Naive thymus-derived CD4-positive, alpha-beta T cell (primary cell): ENCODE results near the gene ERGIC1. TPM values are rescaled to one million over a fixed set of nuclear protein-coding genes. Genes with fewer than 3 reads are reported as not detected.

Experiments
- ATAC-seq: fragments of 150-1000 bp; cut with Tn5 transposase; 2 replicates; pipeline ENCODE4 v1.10.0; 2021; ENCODE audit warnings: mild to moderate bottlenecking, moderate library complexity
- CTCF ChIA-PET: fragments of 350-600 bp; sonication (Branson Sonifier 250); formaldehyde crosslinking; loops from one replicate; lab custom pipeline; 2021; ENCODE audit warnings: antibody characterized with exemption; lab: Charles Lee
- POLR2A ChIA-PET: fragments of 350-600 bp; sonication (Branson Sonifier 250); formaldehyde crosslinking; loops from one replicate; lab custom pipeline; 2021; ENCODE audit warnings: antibody characterized with exemption, inconsistent platforms; lab: Charles Lee
- DNase-seq, 9 donors: peaks; one replicate each; pipeline versions ENCODE4 v3.0.0 to v3.0.0-alpha.2; 2020 to 2022; ENCODE audit warnings: mixed read lengths in 1 of 9
- H3K27ac ChIP-seq: one replicate; pipeline ENCODE4 v1.7.0; 2013; ENCODE audit warnings: mild to moderate bottlenecking, low read depth, low read length, moderate library complexity
- H3K27me3 ChIP-seq, 2 donors: one replicate each; pipeline ENCODE4 v1.7.0; 2013; ENCODE audit warnings: low read length in 2 of 2, mild to moderate bottlenecking in 2 of 2, moderate library complexity in 2 of 2; ENCODE audit not compliant: control insufficient read depth in 2 of 2, insufficient read depth in 2 of 2
- H3K36me3 ChIP-seq, 3 experiments: 1 replicate in 2 of 3; 2 replicates in 1 of 3; pipeline ENCODE4 v1.7.0; 2013; ENCODE audit warnings: low read length in 3 of 3, mild to moderate bottlenecking in 3 of 3, moderate library complexity in 1 of 3; ENCODE audit not compliant: insufficient read depth in 3 of 3, control insufficient read depth in 2 of 3
- H3K4me1 ChIP-seq, 2 donors: one replicate each; pipeline ENCODE4 v1.7.0; 2013; ENCODE audit warnings: low read length in 2 of 2, mild to moderate bottlenecking in 2 of 2, moderate library complexity in 1 of 2; ENCODE audit not compliant: control insufficient read depth in 2 of 2, insufficient read depth in 2 of 2
- H3K4me3 ChIP-seq: 2 replicates; pipeline ENCODE4 v1.7.0; 2013; ENCODE audit warnings: mild to moderate bottlenecking, low read length
- H3K9me3 ChIP-seq, 3 experiments: 1 replicate in 2 of 3; 2 replicates in 1 of 3; pipeline ENCODE4 v1.7.0; 2013; ENCODE audit warnings: low read length in 3 of 3; ENCODE audit not compliant: control insufficient read depth in 2 of 3
- H3K27ac Mint-ChIP-seq, 9 donors: one replicate each; pipeline ENCODE4 v1.8.0; 2020 to 2022; ENCODE audit warnings: mixed read lengths in 9 of 9, mild to moderate bottlenecking in 8 of 9, moderate library complexity in 5 of 9, inconsistent platforms in 2 of 9
- H3K27me3 Mint-ChIP-seq, 5 donors: one replicate each; pipeline ENCODE4 v1.8.0; 2021 to 2022; ENCODE audit warnings: mixed read lengths in 5 of 5, mild to moderate bottlenecking in 1 of 5
- H3K36me3 Mint-ChIP-seq, 5 donors: one replicate each; pipeline ENCODE4 v1.8.0; 2020 to 2022; ENCODE audit warnings: mixed read lengths in 5 of 5, mild to moderate bottlenecking in 3 of 5, inconsistent platforms in 1 of 5
- H3K4me1 Mint-ChIP-seq, 7 donors: one replicate each; pipeline ENCODE4 v1.8.0; 2020 to 2022; ENCODE audit warnings: mixed read lengths in 7 of 7, mild to moderate bottlenecking in 3 of 7, inconsistent platforms in 1 of 7
- H3K4me3 Mint-ChIP-seq, 10 donors: one replicate each; pipeline ENCODE4 v1.8.0; 2020 to 2022; ENCODE audit warnings: mild to moderate bottlenecking in 10 of 10, mixed read lengths in 10 of 10, moderate library complexity in 6 of 10, inconsistent platforms in 2 of 10
- H3K9me3 Mint-ChIP-seq, 11 donors: one replicate each; pipeline ENCODE4 v1.8.0; 2020 to 2022; ENCODE audit warnings: mixed read lengths in 11 of 11, mild to moderate bottlenecking in 4 of 11, inconsistent platforms in 1 of 11, moderate library complexity in 1 of 11
- intact Hi-C, 2 donors: fragments of 100-400 bp; cut with micrococcal nuclease; formaldehyde crosslinking; loops; one replicate each; pipeline ENCODE4 v1.15.1; 2023
- polyA plus RNA-seq, 2 donors: library from polyadenylated mRNA; unstranded; fragments of 300-500 nt; fragmentation: Illumina TruSeq; gene quantifications; one replicate each; pipeline ENCODE4 v1.2.3, GENCODE V29; 2021
- total RNA-seq, 6 experiments: library from RNA in 5 of 6; stranded (reverse) in 5 of 6; gene quantifications; 1 replicate in 5 of 6; 2 replicates in 1 of 6; pipeline ENCODE4 v1.2.3 and lab custom pipeline; 2021 to 2026

ERGIC1 gene
- total and polyA plus RNA-seq, 7 experiments from 2014 or later, result 18.3 to 71.3 (median 50.0) TPM

GRCh38 chr5:172858511-172858989 is 24.5 kb downstream of the ERGIC1 start:
- no peak overlapping the region for H3K27ac ChIP-seq
- H3K9me3 Mint-ChIP-seq, result no peaks in the 10 kb centered on the region
- intact Hi-C loops, result no loop called here
- POLR2A ChIA-PET, result no interaction called here
- H3K4me3 Mint-ChIP-seq, result no peak overlapping the region
- peaks cover 0 to 13% (median 11%) of the 10 kb centered on the region in 5 donors for H3K36me3 Mint-ChIP-seq
- H3K4me1 ChIP-seq, result peaks cover 6 to 10% of the 10 kb centered on the region in 2 donors
- no peak overlapping the region for H3K4me3 ChIP-seq
- peak overlapping the region in 1 of 9 donors; percentile 25 for H3K27ac Mint-ChIP-seq
- H3K9me3 ChIP-seq, result no peaks in the 10 kb centered on the region
- ATAC-seq (no peak), DNase-seq (no peak)
- H3K27me3 ChIP-seq, result no peaks in the 10 kb centered on the region
- no peaks in the 10 kb centered on the region for H3K27me3 Mint-ChIP-seq
- CTCF ChIA-PET, result no interaction called here
- peaks cover 19 to 65% (median 58%) of the 10 kb centered on the region in 7 donors for H3K4me1 Mint-ChIP-seq
- H3K36me3 ChIP-seq, result no peaks in the 10 kb centered on the region

GRCh38 chr5:172858990-172859811 is 25.1 kb downstream of the ERGIC1 start:
- Mint-ChIP-seq H3K4me3 (no peak overlapping the region), H3K36me3 (peaks cover 0 to 13% (median 11%) of the 10 kb centered on the region in 5 donors), H3K9me3 (no peaks in the 10 kb centered on the region), H3K4me1 (peaks cover 14 to 59% (median 52%) of the 10 kb centered on the region in 7 donors), H3K27me3 (no peaks in the 10 kb centered on the region), H3K27ac (peak overlapping the region in 4 of 9 donors; percentile 41 to 79 (median 44))
- DNase-seq (no peak), ATAC-seq (no peak)
- ChIA-PET CTCF (no interaction called here), POLR2A (interaction anchor here (1.1 kb wide), 1 partner anchor 22 kb away, joined by 3 read pairs; no protein-coding TSS in a partner anchor)
- H3K4me3 ChIP-seq, result no peak overlapping the region
- no peaks in the 10 kb centered on the region for H3K27me3 ChIP-seq
- peaks cover 6 to 7% of the 10 kb centered on the region in 2 donors for H3K4me1 ChIP-seq
- intact Hi-C loops, result no loop called here
- no peak overlapping the region for H3K27ac ChIP-seq
- no peaks in the 10 kb centered on the region for H3K9me3 ChIP-seq
- H3K36me3 ChIP-seq, result no peaks in the 10 kb centered on the region

- H3K9me3 Mint-ChIP-seq, result no peaks in the 10 kb centered on the region
- Histone ChIP-seq H3K36me3 (no peaks in the 10 kb centered on the region), H3K27ac (no peak overlapping the region), H3K4me3 (no peak overlapping the region), H3K27me3 (no peaks in the 10 kb centered on the region), H3K4me1 (peaks cover 0 to 6% of the 10 kb centered on the region in 2 donors), H3K9me3 (no peaks in the 10 kb centered on the region)
- peaks cover 0 to 13% (median 11%) of the 10 kb centered on the region in 5 donors for H3K36me3 Mint-ChIP-seq
- intact Hi-C loops, result no loop called here
- no peak for DNase-seq
- H3K4me1 Mint-ChIP-seq, result peaks cover 7 to 52% (median 44%) of the 10 kb centered on the region in 7 donors
- H3K27me3 Mint-ChIP-seq, result no peaks in the 10 kb centered on the region
- POLR2A ChIA-PET, result interaction anchor here (0.6 to 1.1 kb wide), 2 partner anchors 23 to 29 kb away, joined by 3 read pairs; no protein-coding TSS in a partner anchor
- CTCF ChIA-PET, result no interaction called here
- H3K4me3 Mint-ChIP-seq, result no peak overlapping the region
- H3K27ac Mint-ChIP-seq, result peak overlapping the region in 7 of 9 donors; percentile 3 to 79 (median 49)
- ATAC-seq, result no peak
These were observed 25.9 kb downstream of the ERGIC1 start for GRCh38 chr5:172859966-172860365.

- peaks cover 0 to 11% (median 8%) of the 10 kb centered on the region in 5 donors for H3K36me3 Mint-ChIP-seq
- ATAC-seq (peak; percentile 26), DNase-seq (no peak)
- H3K9me3 ChIP-seq, result no peaks in the 10 kb centered on the region
- no peaks in the 10 kb centered on the region for H3K36me3 ChIP-seq
- H3K27me3 Mint-ChIP-seq, result no peaks in the 10 kb centered on the region
- CTCF ChIA-PET, result no interaction called here
- H3K27me3 ChIP-seq, result no peaks in the 10 kb centered on the region
- peaks cover 0 to 6% of the 10 kb centered on the region in 2 donors for H3K4me1 ChIP-seq
- H3K4me3 Mint-ChIP-seq, result peak overlapping the region in 1 of 10 donors; percentile 63
- H3K4me3 ChIP-seq, result no peak overlapping the region
- POLR2A ChIA-PET, result interaction anchor here (0.6 to 1.1 kb wide), 3 partner anchors 24 to 940 kb away, joined by 3 to 4 read pairs (median 3); no protein-coding TSS in a partner anchor
- intact Hi-C loops, result no loop called here
- no peaks in the 10 kb centered on the region for H3K9me3 Mint-ChIP-seq
- no peak overlapping the region for H3K27ac ChIP-seq
- H3K4me1 Mint-ChIP-seq, result peaks cover 7 to 57% (median 48%) of the 10 kb centered on the region in 7 donors
- peak overlapping the region; percentile 4 to 79 (median 57) for H3K27ac Mint-ChIP-seq
These were observed 26.7 kb downstream of the ERGIC1 start for GRCh38 chr5:172860520-172861443.

- Histone ChIP-seq H3K36me3 (no peaks in the 10 kb centered on the region), H3K27ac (no peak overlapping the region), H3K4me3 (no peak overlapping the region), H3K27me3 (no peaks in the 10 kb centered on the region), H3K9me3 (no peaks in the 10 kb centered on the region), H3K4me1 (peaks cover 0 to 6% of the 10 kb centered on the region in 2 donors)
- DNase-seq (no peak), ATAC-seq (no peak)
- ChIA-PET CTCF (no interaction called here), POLR2A (interaction anchor here (0.6 kb wide), 1 partner anchor 941 kb away, joined by 4 read pairs; no protein-coding TSS in a partner anchor)
- Mint-ChIP-seq H3K36me3 (peaks cover 0 to 5% (median 3%) of the 10 kb centered on the region in 5 donors), H3K9me3 (no peaks in the 10 kb centered on the region), H3K4me3 (peak overlapping the region in 2 of 10 donors; percentile 30 to 63), H3K27me3 (no peaks in the 10 kb centered on the region), H3K4me1 (peaks cover 7 to 53% (median 42%) of the 10 kb centered on the region in 7 donors), H3K27ac (peak overlapping the region in 8 of 9 donors; percentile 4 to 75 (median 52))
- intact Hi-C loops, result no loop called here
These were observed 27.4 kb downstream of the ERGIC1 start for GRCh38 chr5:172861461-172861860.

GRCh38 chr5:172862165-172862801 is 28.2 kb downstream of the ERGIC1 start:
- POLR2A ChIA-PET, result no interaction called here
- no peak overlapping the region for H3K4me3 ChIP-seq
- intact Hi-C loops, result no loop called here
- CTCF ChIA-PET, result no interaction called here
- Mint-ChIP-seq H3K36me3 (peaks cover 0 to 5% (median 0%) of the 10 kb centered on the region in 5 donors), H3K4me3 (peak overlapping the region in 1 of 10 donors; percentile 16), H3K4me1 (peaks cover 7 to 56% (median 44%) of the 10 kb centered on the region in 7 donors), H3K27ac (peak overlapping the region in 5 of 9 donors; percentile 26 to 84 (median 62)), H3K9me3 (no peaks in the 10 kb centered on the region), H3K27me3 (no peaks in the 10 kb centered on the region)
- no peak for ATAC-seq
- H3K9me3 ChIP-seq, result no peaks in the 10 kb centered on the region
- peaks cover 0 to 6% of the 10 kb centered on the region in 2 donors for H3K4me1 ChIP-seq
- no peak overlapping the region for H3K27ac ChIP-seq
- no peak for DNase-seq
- H3K27me3 ChIP-seq, result no peaks in the 10 kb centered on the region
- no peaks in the 10 kb centered on the region for H3K36me3 ChIP-seq
